Activated CD8-positive, alpha-beta memory T cell treated with anti-CD3 and anti-CD28 coated beads for 36 hours (primary cell): Measurements from ENCODE around the gene RAB31. TPM values are rescaled to one million over a fixed set of nuclear protein-coding genes. Genes with fewer than 3 reads are reported as not detected.
"Not testable (repeated sequence)": the region's sequence is repeated elsewhere in the genome, so short reads cannot be mapped to it uniquely, and the experiment has no call there.

ENCODE experiments used
- CTCF ChIA-PET: fragments of 350-600 bp; sonication (Branson Sonifier 250); formaldehyde crosslinking; loops from one replicate; lab custom pipeline; 2021; ENCODE audit warnings: antibody characterized with exemption; lab: Charles Lee
- POLR2A ChIA-PET: fragments of 350-600 bp; sonication (Branson Sonifier 250); formaldehyde crosslinking; loops from one replicate; lab custom pipeline; 2021; ENCODE audit warnings: antibody characterized with exemption; lab: Charles Lee
- total RNA-seq, 2 experiments: library from RNA; stranded (reverse); gene quantifications; one replicate each; pipeline ENCODE4 v1.2.3, GENCODE V29; 2021

Gene RAB31
- total RNA-seq, 2 experiments from 2014 or later: 0.21 to 0.51 TPM

DNA sequence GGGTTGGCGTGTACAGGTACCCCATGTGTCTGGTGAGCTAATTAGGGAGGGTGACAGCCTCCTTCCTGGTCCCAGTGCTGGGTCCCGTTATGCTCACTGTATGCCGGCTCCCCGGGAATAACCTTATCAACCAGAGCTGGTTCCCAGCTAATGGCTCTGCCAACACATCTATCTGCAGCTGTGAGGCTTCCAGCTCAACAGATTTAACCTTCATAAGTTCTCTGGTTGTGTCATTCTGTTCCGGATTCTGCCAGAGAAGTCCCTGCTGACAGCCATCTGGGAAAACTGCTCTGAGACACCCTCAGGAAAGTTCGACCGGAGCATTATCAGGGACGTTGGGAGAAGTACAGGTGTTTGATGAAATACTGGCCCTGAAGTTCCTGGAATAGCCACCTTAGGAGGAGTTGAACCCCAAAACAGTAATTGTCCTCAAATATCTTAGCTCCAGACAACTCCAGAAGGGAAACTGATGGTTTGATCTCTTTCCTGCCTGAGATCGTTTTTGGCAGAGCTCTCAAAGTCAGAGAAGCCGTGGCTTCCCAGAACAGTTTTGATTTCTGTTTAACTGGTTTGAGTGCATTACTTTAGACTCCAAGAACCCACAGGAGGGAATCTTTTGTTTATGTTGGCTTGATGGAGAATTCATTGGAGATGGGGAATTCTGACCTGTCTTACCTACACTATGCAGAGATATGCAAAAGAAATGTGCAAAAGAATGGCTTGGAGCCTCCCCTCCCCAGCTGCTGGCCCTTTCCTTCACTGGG, 138.2 kb downstream of the RAB31 start:
- CTCF ChIA-PET: no interaction called here
- POLR2A ChIA-PET: no interaction called here

GRCh38 chr18:9848170-9848879, 140.2 kb downstream of the RAB31 start:
- ChIA-PET CTCF (no interaction called here), POLR2A (no interaction called here)

GRCh38 chr18:9849407-9850283, 141.5 kb downstream of the RAB31 start:
- POLR2A ChIA-PET: no interaction called here
- CTCF ChIA-PET: no interaction called here

DNA sequence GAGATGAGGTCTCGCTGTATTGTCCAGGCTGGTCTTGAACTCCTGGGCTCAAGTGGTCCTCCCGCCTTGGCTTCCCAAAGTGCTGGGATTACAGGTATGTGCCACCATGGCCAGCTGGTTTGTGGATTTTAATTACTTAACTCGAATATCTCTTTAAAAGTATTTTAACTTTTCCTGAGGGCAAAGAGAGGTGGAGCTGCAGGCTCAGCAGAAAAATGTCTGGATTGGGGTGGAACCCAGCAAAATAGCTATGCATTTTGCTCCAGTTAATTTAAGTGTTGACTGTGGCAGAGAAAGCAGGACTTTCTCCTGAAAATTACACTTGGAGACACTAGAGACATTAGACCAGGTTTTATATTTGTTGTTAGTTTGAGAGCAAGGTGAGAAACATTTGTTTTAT, 142.2 kb downstream of the RAB31 start:
- ChIA-PET CTCF (no interaction called here), POLR2A (no interaction called here)

DNA sequence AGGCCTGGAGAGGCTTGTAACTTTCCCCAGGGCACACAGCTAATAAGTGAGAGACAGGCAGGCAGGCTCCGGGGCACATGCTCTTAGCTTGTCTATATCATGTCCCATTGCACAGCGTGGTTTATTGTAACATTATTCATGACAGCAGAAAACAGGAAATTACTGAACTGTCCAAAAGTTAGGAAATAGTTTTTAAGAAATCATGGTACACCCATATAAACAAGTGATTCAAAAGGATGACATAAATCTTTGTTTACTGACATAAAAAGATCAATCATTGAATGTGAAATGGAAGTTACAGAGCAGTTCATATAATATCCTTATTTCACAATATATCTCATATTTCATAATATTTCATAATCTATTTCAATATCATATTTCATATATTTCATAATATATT, 143.4 kb downstream of the RAB31 start:
- POLR2A ChIA-PET: no interaction called here
- CTCF ChIA-PET: no interaction called here

DNA sequence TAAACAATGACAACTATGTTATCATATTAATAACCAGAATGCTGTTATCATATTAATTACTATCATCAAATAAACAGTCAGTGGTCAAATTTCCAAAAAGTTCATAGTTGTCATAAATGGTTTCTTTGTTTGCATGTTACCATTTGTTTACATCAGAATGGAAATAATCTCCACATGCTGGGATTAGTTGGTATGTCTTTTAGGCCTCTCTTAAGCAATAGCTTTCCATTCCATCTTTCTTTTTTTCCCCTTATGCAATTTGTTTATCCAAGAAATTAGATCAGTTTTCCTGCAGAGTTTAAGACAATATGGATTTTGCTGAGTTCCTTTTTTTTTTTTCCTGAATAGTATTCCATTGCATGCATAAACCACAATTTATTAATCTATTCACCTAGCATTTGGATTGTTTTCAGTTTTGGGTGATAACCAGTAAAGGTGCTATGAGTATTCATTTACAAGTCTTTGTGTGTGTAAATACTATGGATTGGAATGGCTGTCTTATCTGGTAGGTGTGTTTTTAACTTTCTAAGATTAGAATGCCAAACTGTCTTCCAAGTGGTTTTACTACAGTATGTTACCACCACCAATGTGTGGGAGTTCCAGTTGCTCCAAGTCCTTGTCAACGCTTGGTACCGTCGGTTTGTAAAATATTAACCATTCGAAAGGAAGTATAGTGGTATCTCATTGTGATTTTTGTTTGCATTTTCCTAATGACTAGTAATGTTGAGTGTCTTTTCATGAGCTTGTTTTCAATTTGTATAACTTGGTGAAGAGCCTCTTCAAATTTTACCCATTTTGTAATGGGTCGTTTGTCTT, 144.4 kb downstream of the RAB31 start:
- CTCF ChIA-PET: no interaction called here
- POLR2A ChIA-PET: no interaction called here

GRCh38 chr18:9854801-9855676, 146.9 kb downstream of the RAB31 start:
- CTCF ChIA-PET: no interaction called here
- POLR2A ChIA-PET: no interaction called here

DNA sequence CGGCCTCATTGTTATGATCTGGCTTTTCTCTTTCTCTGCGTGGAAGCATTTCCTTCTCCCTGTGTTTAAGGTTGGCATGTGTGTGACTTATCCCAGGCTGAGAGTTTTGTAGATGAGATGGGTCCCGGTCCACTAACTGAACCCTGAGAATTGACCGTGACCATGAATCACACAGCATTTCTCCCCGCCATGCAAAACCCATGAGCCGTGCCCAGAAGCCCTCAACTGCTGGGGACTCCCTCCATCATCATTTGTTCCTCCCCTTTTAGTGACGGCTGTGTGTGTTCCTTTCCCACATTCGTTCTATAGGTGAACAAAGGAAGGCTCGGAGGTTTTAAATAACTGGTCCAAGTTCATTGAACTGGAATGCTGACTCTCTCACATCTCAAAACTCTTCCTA, 147.6 kb downstream of the RAB31 start:
- POLR2A ChIA-PET: no interaction called here
- CTCF ChIA-PET: no interaction called here

GRCh38 chr18:9856092-9856491, 148.0 kb downstream of the RAB31 start:
- CTCF ChIA-PET: no interaction called here

DNA sequence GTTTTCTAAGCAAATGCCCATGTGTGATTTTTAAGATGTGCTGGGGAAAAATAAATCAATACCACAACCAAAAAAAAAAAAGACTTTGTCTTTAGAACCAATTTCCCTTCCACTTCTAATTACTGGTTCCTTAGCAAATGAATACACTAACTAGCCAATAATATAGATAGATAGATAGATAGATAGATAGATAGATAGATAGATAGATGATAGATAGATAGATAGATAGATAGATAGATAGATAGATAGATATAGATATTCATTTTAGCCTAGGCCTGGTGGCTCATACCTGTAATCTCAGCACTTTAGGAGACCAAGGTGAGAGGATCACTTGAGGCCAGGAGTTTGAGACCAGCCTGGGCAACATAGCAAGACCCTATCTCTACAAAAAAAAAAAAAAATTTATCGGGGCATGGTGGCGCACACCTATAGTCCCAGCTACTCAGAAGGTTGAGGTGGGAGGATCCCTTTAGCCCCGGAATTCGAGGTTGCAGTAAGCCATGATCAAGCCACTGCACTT, 149.4 kb downstream of the RAB31 start:
- POLR2A ChIA-PET: not testable (repeated sequence)

More at GRCh38 chr18:9856092-9856491, 148.0 kb downstream of the RAB31 start:
- POLR2A ChIA-PET: no interaction called here

DNA sequence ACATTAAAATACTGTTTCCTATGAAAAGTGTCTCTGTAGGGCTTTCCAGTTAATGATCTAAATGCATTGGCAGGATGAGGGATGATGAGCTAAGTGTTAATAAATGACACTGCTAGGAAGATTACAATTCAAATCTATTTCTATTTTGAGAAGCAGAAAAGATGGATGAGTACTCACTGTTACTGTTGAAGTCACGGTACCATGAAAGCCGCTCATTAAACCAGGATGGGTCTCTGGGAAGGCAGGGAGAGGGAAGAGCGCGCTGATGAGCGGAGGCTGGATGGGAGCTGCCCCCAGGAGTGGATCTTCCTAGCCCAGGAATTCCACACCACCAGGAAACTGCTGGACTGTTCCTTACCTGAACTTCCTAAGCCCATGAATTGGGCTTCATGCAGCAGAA, 150.5 kb downstream of the RAB31 start:
- POLR2A ChIA-PET: no interaction called here

More for the DNA sequence above, 149.4 kb downstream of the RAB31 start:
- CTCF ChIA-PET: not testable (repeated sequence)

GRCh38 chr18:9859232-9859631, 151.1 kb downstream of the RAB31 start:
- CTCF ChIA-PET: no interaction called here
- POLR2A ChIA-PET: no interaction called here

More for the DNA sequence above, 150.5 kb downstream of the RAB31 start:
- CTCF ChIA-PET: no interaction called here

DNA sequence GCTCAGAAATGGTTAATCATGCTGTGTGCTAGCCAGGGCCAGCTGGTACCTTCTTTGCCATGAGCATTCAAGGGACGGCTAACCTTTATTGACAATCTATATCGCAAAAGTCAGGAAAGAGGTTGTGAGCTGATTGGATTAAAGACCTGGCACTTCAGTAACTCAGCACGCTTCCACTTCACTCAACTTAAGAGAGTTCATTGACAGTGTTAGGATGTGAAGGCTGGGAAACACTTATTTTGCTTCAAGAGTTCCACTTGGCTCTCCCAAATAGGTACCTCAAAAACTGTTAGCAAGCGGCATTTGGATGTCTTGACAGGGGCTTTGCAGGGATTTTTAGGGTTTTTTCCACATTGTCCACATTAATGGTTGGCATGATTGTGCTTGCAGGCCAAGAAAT, 152.6 kb downstream of the RAB31 start:
- POLR2A ChIA-PET: no interaction called here

DNA sequence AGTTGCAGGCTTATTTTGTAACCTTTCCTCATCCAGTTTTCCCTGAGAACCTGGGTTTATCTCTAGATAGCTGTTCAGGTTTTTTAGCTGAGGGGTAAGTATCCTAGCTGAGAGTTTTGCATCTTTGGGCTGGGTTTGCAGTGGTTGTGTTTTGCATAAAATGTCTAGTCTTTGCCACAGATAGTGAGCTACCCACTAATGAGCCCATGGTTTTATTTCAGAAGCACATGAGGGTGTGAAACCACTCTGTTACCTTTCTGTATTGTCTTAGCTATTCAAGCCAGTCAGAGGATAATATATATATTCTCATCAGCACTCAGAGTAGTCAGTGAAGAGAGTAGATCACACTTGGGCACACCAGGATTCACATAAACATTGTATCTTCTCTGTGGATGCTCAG, 153.1 kb downstream of the RAB31 start:
- CTCF ChIA-PET: interaction anchor here (1.1 kb wide), 1 partner anchor 54 kb away, joined by 5 read pairs; no protein-coding TSS in a partner anchor
- POLR2A ChIA-PET: interaction anchor here (1.0 to 1.2 kb wide), 2 partner anchors 52 to 54 kb away, joined by 4 to 5 read pairs; partner anchors contain the start of gene VAPA

More for the DNA sequence above, 152.6 kb downstream of the RAB31 start:
- CTCF ChIA-PET: no interaction called here

GRCh38 chr18:9861933-9862332, 153.8 kb downstream of the RAB31 start:
- ChIA-PET POLR2A (interaction anchor here (1.0 to 1.2 kb wide), 2 partner anchors 52 to 53 kb away, joined by 4 to 5 read pairs; partner anchors contain the start of gene VAPA), CTCF (interaction anchor here (1.1 kb wide), 1 partner anchor 53 kb away, joined by 5 read pairs; no protein-coding TSS in a partner anchor)

DNA sequence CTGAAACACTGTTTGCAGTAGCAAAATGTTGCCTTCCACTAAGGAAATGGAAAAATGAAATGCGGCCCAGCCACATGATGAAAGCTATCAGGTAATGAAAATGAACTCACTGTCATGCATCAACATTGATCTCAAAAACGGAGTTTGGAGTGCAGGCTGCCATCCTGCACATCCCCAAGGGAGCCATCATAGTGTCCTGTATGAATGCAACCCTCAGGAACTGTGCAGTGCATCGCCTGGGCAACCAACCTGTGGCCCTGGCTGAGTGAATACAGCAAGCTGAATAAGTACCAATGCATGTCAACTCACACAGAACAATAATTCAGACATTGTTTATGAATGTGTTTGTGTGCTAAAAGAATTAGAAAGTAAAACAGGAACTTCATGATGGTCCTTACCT, 154.6 kb downstream of the RAB31 start:
- ChIA-PET POLR2A (interaction anchor here (1.2 kb wide), 1 partner anchor 51 kb away, joined by 5 read pairs; the partner anchor contains the start of gene VAPA), CTCF (no interaction called here)

DNA sequence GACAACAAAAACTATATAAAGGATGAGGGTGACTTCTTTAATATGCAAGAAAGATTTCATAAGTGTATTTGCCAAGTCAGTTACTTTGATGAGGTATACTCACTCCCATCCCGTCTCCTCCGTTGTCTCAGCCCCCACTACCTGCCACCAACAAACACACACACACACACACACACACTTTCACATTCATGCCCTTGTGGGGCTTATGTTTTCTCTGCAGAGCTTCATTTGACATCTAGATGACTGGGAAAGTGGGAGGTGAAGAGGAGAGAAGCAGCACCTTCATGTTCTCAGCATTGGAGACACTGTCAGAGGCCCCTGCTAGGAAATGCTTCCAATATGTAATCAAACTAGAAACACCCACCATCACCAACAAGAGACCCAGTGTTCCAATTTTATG, 155.2 kb downstream of the RAB31 start:
- ChIA-PET CTCF (no interaction called here), POLR2A (no interaction called here)
